Measurements from ENCODE around the gene TSPAN5. TPM values are rescaled to one million over a fixed set of nuclear protein-coding genes. Genes with fewer than 3 reads are reported as not detected.

The TSPAN5 gene
- total and polyA plus RNA-seq, 2 of the 4 experiments (the other 2 are of a cell fraction): 64.8 to 79.6 TPM

DNA sequence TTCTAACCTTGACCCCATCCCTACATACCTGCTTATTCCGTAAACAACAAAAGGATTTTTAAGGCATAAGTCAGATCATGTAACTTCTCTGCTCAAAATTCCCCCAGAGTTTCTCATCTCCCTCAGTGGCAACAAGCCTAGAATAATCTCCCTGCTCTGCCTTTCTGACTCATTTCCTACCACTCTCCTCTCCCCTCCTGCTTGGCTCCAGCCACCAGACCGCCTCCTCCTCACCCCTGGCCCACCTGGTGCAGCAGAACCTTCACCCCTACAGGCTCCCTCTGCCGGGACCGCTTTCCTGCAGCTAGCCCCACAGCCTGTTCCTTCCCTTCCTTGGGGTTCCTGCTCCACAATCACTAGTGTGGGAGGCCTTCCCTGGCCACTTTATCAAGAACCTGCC, 32.1 kb downstream of the TSPAN5 start:
- Histone ChIP-seq H2BK15ac (ENCODE audit: low read depth, low read length) (peak overlapping the region; percentile 84; the same call in 2 of the 3 replicates), H3K27me3 (ENCODE audit: control insufficient read depth, insufficient read depth, low read length) (no peaks in the 10 kb centered on the region), H4K8ac (ENCODE audit: low read depth in 2 of 2, low read length in 2 of 2) (peak overlapping the region; percentile 53 to 90), H2AK5ac (ENCODE audit: low read depth, low read length) (peak overlapping the region; percentile 95), H4K91ac (ENCODE audit: insufficient read depth, low read depth, low read length) (peak overlapping the region; percentile 96), H3K36me3 (ENCODE audit: control insufficient read depth, insufficient read depth, low read length) (0 out of 2 replicates have a peak, but pooled peaks cover 3% of the 10 kb centered on the region), H2BK120ac (ENCODE audit: low read depth, low read length) (peak overlapping the region; percentile 93), H3K23ac (ENCODE audit: low read depth, low read length) (peak overlapping the region; percentile 71), H2BK5ac (ENCODE audit: low read depth, low read length, poor library complexity, severe bottlenecking) (peak overlapping the region; percentile 89), H3K9me3 (ENCODE audit: control insufficient read depth, insufficient read depth, low read length) (peaks cover 4% of the 10 kb centered on the region), H3K4ac (ENCODE audit: low read depth, low read length) (peak overlapping the region; percentile 91), H3K4me1 (ENCODE audit: control insufficient read depth, insufficient read depth, low read length) (peaks cover 14% of the 10 kb centered on the region), H2BK20ac (ENCODE audit: low read depth, low read length) (peak overlapping the region; percentile 94), H4K5ac (ENCODE audit: low read depth, low read length) (peak overlapping the region; percentile 34), H3K4me3 (ENCODE audit: insufficient read depth, low read depth, low read length) (no peak overlapping the region), H3K56ac (ENCODE audit: extremely low read depth, insufficient read depth, low read length) (peak overlapping the region; percentile 58; the same call in 1 of the 2 replicates), H4K20me1 (ENCODE audit: insufficient read depth, low read length) (peaks cover 9% of the 10 kb centered on the region; the same call in 1 of the 2 replicates), H3K18ac (ENCODE audit: low read depth, low read length) (peak overlapping the region; percentile 51), H3K9me1 (ENCODE audit: insufficient read depth, low read length) (peaks cover 8% of the 10 kb centered on the region; the same call in 1 of the 2 replicates), H3K14ac (replicated peaks; ENCODE audit: low read depth, low read length) (peak overlapping the region; percentile 58; the same call in 1 of the 2 replicates), H2AK9ac (replicated peaks; ENCODE audit: low read depth, low read length, poor library complexity) (peak overlapping the region; percentile 82), H3K79me1 (ENCODE audit: low read depth in 1 of 2, low read length in 2 of 2) (peaks cover 33 to 57% of the 10 kb centered on the region in 2 experiments), H3K4me2 (ENCODE audit: low read depth, low read length) (peak overlapping the region; percentile 56), H3K9ac (ENCODE audit: low read depth, low read length) (no peak overlapping the region), H2AFZ (replicated peaks; ENCODE audit: low read length, poor library complexity) (peak overlapping the region; percentile 78), H3K27ac (ENCODE audit: insufficient read depth, low read length) (peak overlapping the region; percentile 69)
- intact Hi-C loops (cut with micrococcal nuclease): no loop called here
- ChIA-PET CTCF (interaction anchor here (0.6 kb wide), 3 partner anchors 26 to 300 kb away, joined by 3 to 4 read pairs (median 4); no protein-coding TSS in a partner anchor), POLR2A (ENCODE audit: unreplicated experiment) (no interaction called here)
- no TSS peak for BruUV-seq (replicated peaks)
- DNase-seq: peak; percentile 94
- dilution Hi-C loops (cut with HindIII; ENCODE audit: low sequenced_read_pairs, unreplicated experiment): no loop called here
- ATAC-seq (ENCODE audit: low read depth): peak; percentile 74
- in situ Hi-C loops (cut with MboI; ENCODE audit: low sequenced_read_pairs): no loop called here
- TF ChIP-seq RAD21 (IDR thresholded peaks at IDR 0.05; ENCODE audit: low read length) (0 out of 2 replicates have a peak, but pooled peaks have one; percentile 9), MXI1 (IDR thresholded peaks at IDR 0.05; ENCODE audit: borderline replicate concordance, low read depth, low read length) (no peak), RFX5 (IDR thresholded peaks at IDR 0.05; ENCODE audit: low read depth, low read length) (no peak), SMC3 (IDR thresholded peaks at IDR 0.05; ENCODE audit: low read depth, low read length) (no peak; the same call in 1 of the 2 replicates), MAZ (IDR thresholded peaks at IDR 0.05; ENCODE audit: borderline replicate concordance, low read depth, low read length) (peak; percentile 48; the same call in 1 of the 2 replicates), CHD1 (IDR thresholded peaks at IDR 0.05; ENCODE audit: low read depth, low read length) (no peak), CEBPB (IDR thresholded peaks at IDR 0.05; ENCODE audit: low read depth, low read length) (0 out of 2 replicates have a peak, but pooled peaks have one; percentile 4), POLR2A (IDR thresholded peaks at IDR 0.05; ENCODE audit: low read depth, low read length) (no peak), BHLHE40 (IDR thresholded peaks at IDR 0.05; ENCODE audit: low read depth, low read length) (no peak), FOS (IDR thresholded peaks at IDR 0.05; ENCODE audit: low read depth, low read length) (peak; percentile 86)
- TF ChIP-seq, protein P1, sequence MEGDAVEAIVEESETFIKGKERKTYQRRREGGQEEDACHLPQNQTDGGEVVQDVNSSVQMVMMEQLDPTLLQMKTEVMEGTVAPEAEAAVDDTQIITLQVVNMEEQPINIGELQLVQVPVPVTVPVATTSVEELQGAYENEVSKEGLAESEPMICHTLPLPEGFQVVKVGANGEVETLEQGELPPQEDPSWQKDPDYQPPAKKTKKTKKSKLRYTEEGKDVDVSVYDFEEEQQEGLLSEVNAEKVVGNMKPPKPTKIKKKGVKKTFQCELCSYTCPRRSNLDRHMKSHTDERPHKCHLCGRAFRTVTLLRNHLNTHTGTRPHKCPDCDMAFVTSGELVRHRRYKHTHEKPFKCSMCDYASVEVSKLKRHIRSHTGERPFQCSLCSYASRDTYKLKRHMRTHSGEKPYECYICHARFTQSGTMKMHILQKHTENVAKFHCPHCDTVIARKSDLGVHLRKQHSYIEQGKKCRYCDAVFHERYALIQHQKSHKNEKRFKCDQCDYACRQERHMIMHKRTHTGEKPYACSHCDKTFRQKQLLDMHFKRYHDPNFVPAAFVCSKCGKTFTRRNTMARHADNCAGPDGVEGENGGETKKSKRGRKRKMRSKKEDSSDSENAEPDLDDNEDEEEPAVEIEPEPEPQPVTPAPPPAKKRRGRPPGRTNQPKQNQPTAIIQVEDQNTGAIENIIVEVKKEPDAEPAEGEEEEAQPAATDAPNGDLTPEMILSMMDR (conservative IDR thresholded peaks at IDR 0.05; ENCODE audit: low read depth, low read length): 0 out of 2 replicates have a peak, but pooled peaks have one; percentile 6
- TF ChIP-seq, protein P2, sequence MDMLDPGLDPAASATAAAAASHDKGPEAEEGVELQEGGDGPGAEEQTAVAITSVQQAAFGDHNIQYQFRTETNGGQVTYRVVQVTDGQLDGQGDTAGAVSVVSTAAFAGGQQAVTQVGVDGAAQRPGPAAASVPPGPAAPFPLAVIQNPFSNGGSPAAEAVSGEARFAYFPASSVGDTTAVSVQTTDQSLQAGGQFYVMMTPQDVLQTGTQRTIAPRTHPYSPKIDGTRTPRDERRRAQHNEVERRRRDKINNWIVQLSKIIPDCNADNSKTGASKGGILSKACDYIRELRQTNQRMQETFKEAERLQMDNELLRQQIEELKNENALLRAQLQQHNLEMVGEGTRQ (IDR thresholded peaks at IDR 0.05; ENCODE audit: low read depth, low read length): no peak
- WGBS, 2 experiments (ENCODE audit: extremely low coverage in 2 of 2, insufficient read length in 1 of 2): 0% methylated on average over 2 of the region's 4 CpGs; no CpG with 5 or more reads in 1 of the 2 experiments

Data from IMR-90 (cell line).